HG02852 (cell line): ENCODE results near the gene MED7.

Experiments
- ATAC-seq: cut with Tn5 transposase; IDR thresholded peaks from one replicate; pipeline ENCODE4 v1.9.1; 2021; ENCODE audit warnings: mild to moderate bottlenecking, moderate library complexity; ENCODE audit not compliant: unreplicated experiment

MED7 gene

DNA sequence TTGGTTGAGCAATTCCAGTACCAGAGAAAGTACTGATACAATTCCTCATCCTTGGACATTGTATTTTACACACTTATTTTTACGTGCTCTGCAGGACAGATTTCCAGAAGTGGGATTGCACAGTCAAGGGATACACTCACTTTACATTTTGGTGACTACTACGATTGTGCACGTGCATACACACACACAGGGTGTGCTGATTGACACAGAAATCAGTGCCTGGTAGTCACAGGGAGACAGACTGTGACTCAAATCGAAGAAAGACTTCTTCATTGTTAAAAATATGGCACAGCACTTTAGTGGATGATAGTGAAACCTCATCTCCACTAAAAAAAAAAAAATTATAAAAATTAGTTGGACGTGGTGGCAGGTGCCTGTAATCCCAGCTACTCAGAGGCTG lies 21.9 kb upstream of the MED7 start:
- ATAC-seq = no peak

- no peak for ATAC-seq
Measured at GRCh38 chr5:157162919-157163510, 20.4 kb upstream of the MED7 start.

GRCh38 chr5:157161996-157162395 lies 19.3 kb upstream of the MED7 start:
- no peak for ATAC-seq

DNA sequence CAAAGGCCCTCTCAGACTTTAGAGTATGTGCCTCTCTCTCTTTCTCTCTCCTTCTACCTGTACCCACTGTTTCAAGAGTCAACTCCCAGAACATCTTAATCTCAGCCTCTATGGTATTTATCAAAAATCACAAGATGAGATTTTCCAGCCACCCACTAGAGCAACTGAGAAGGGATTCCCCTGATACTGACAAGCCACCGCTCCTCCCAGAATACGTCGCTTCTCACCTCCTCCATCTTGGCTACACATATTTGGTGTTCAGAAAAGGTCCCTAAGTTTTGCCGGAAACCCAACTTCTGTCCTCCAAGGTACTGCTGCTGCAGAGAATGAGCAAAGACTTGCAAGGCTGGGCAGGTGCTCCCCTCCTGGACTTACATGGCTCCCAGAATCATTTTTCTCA lies 17.3 kb upstream of the MED7 start:
- ATAC-seq = no peak

DNA sequence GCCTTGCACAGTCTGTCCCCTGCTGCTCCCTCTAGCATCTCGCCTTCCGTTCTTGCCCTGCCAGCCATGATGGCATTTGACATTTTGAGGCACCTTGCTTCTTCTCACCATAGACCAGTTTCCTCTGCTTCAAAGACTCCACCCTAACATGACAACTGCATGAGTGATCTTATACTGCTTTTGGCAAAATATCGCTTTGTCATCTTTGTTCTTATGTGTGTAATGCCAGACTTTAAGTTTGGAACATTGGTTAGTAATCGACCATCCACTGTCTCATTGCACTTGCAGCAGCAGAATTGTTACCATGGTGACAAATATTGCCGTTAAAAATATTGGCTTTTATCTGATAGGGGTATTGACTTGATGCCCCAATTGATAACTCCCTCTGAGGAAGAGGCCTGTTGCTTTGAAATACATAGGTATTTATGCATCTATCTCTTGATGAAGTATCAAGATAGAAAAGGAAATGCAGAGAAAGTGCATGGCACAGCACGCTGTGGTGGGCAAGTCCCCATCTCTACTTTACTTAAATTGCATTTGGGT lies 16.6 kb upstream of the MED7 start:
- no peak for ATAC-seq

GRCh38 chr5:157157293-157157891 lies 14.7 kb upstream of the MED7 start:
- ATAC-seq = no peak

DNA sequence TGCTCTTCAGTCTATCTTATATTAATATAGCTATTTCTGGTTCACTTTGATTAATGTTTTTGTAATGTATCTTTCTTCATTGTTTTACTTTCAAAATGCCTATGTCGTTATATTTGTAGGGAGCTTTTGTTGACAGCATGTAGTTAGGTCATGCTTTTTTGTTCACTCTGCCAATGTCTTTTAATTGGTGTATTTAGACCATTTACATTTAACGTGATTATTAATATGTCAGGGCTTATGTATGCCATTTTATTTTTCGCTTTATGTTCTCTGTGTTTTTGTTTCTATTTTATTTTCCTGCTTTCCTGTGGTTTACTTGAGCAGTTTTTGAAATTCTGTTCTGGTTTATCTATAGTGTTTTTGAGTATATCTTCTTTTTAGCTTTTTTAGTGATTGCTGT lies 12.6 kb upstream of the MED7 start:
- ATAC-seq = no peak

DNA sequence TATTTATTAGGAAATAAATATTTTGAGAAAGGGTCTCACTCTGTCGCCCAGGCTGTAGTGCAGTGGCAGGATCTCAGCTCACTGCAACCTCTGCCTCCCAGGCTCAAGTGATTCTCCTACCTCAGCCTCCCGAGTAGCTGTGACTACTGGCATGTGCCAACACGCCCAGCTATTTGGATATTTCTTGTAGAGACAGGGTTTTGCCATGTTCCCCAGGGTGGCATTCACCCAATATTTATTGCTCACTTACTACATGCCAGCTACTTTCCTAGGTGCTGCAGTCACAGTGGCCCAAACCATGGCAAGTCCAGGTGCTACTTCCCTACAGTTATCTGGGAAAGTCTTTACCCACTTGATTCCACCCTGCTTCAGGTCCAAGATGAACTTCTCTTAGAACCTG lies 8.3 kb upstream of the MED7 start:
- no peak for ATAC-seq

GRCh38 chr5:157148734-157149615 lies 6.3 kb upstream of the MED7 start:
- ATAC-seq = peak; percentile 77

GRCh38 chr5:157143127-157143971 lies 684 bp upstream of the MED7 start:
- peak; percentile 34 for ATAC-seq

DNA sequence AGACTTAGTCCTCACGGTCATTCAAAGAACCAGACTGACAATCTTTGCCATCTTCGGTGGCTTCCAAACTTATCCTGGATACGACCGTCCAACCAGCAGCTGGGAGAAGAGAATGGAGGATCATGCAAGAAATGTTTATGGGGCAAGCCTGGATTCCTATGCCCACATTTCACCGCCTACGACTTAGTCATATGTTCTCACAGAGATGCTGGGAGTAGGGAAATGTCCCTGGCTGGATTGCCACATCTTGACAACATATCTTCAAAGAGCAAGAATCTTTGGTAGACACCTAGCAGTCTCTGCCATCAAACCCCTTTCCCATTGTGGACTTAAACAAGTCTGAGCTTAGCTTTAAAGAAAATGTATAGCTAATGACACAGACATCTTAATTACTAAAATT lies 5.0 kb downstream of the MED7 start:
- ATAC-seq = no peak

GRCh38 chr5:157132281-157132612 lies 10.4 kb downstream of the MED7 start:
- ATAC-seq = no peak

DNA sequence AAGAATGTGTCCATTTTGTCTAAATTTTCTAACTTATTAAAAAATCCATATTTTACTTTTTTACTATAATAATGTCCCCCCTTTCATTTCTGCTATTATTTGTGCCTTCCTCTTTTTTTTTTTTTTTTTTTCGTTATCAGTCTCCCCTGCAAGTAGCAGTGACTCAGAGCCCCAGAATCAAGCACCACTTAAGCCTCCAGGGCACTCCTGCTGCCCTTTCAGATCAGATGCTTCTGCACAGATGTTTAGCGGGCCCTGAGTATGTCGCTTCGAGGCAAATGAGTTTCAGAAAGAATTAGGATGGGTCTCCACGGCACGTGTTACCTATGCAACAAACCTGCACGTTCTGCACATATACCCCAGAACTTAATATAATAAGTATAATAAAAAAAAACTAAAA lies 11.7 kb downstream of the MED7 start:
- no peak for ATAC-seq

- ATAC-seq = no peak
Measured at GRCh38 chr5:157121709-157122108, 21.0 kb downstream of the MED7 start.

DNA sequence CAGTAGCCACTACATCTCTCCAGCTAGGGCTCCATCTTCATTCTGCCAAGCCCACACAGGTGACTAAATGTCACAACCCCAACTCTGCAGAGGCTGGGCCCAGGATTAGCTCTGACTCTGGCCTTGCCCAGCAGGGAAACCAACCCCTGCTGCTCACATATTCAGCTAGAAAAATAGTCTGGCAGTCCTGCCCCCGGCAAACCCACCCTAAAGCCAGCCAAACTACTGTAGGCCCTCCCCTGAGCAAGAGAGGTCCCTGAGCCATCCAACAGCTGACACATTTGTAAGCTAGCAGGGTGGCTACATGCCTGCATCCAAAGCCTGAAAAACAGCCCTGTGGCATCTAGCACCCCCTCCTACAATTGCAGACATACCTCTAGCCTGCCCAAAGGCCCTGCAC lies 22.6 kb downstream of the MED7 start:
- ATAC-seq = no peak

DNA sequence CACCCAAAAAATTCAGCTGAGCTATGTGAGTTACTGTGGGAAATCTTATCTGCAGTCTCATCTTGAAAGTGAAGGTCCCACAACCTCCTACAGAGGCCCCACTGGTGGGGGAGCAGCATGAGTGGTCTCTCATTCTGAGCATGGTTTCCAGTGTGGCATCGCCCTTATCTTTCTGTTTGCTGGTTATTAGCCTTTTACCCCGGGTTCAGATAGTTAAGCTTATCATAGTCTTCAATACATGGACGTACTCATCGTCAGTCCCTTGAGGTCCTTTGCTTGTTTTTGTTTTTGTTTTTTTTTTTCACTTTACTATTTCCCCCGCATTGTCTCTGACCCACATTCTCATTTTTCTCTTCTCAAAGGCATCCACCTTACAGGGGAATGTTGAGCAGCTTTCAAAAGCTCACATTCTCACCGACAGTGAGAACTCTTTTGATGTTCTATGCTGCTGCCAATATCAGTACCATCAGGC lies 26.1 kb downstream of the MED7 start:
- peak; percentile 74 for ATAC-seq

- no peak for ATAC-seq
Measured at GRCh38 chr5:157115502-157115901, 27.2 kb downstream of the MED7 start.

DNA sequence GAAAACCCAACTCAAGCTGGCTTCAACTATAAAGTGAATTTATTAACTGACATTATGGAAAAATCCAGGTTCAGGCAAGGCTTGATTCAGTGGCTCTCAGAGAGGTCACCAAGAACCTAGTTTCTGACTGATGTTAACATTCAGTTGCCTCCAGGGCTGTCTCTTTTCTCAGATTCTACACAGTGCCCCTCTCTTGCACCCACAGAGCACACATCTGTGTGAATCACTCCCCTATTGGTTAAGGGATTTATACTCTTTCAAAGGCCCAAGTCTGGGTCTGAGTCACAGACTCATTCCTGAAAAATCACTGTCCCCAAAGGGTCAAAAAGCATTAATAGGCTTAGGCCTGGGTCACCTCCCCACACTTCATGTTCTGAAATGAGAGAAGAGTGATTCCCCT lies 27.7 kb downstream of the MED7 start:
- ATAC-seq = no peak

DNA sequence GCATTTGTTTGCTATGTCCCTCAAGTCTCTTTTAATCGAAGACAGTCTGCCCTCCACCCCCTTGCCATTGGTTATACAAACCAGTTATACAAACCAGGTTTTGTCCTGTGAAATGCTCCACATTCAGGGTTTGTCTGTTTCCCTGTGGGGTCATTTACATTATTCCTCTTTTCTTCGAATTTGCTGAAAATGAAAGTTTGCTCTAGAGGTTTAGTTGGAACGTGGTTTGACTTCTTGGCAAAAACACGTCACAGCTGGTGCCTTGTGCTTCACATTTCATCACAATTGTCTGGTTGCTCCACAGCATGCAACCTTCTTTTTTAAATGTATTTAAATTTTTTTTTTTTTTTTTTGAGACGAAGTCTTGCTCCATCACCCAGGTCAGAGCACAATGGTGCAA lies 29.7 kb downstream of the MED7 start:
- ATAC-seq = no peak

DNA sequence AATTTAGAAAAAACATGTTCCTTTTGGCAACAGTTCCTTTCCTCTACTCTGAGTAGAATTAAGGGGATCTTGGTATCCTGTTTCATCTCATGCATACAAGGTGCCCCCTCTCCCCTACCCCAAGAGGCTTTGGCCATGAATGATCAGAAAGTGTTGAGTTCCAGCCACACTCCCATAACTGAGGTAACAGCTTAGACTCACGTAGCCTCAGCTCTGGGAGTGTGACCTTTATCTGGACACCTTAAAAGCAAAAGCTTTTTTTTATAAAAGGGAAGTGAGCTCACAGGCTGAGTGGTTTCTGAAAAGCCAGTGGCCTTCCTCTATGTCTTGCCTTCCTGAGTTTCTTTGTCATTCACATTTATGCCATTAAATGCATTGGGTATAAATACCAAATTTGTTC lies 32.9 kb downstream of the MED7 start:
- peak; percentile 69 for ATAC-seq

- ATAC-seq = peak; percentile 78
Measured at GRCh38 chr5:157108976-157109375, 33.7 kb downstream of the MED7 start, which contains the start of gene HAVCR2. HAVCR2 (minus strand) TSS chr5:157109044; CDS start chr5:157108983, 61 bp downstream.
